HG03571 (cell line): ENCODE data around the gene DDX56.
"Not testable (repeated sequence)": the region's sequence is repeated elsewhere in the genome, so short reads cannot be mapped to it uniquely, and the experiment has no call there.

Experiments used
- ATAC-seq: cut with Tn5 transposase; IDR thresholded peaks from one replicate; pipeline ENCODE4 v1.9.1; 2021; ENCODE audit not compliant: unreplicated experiment

Gene DDX56

DNA sequence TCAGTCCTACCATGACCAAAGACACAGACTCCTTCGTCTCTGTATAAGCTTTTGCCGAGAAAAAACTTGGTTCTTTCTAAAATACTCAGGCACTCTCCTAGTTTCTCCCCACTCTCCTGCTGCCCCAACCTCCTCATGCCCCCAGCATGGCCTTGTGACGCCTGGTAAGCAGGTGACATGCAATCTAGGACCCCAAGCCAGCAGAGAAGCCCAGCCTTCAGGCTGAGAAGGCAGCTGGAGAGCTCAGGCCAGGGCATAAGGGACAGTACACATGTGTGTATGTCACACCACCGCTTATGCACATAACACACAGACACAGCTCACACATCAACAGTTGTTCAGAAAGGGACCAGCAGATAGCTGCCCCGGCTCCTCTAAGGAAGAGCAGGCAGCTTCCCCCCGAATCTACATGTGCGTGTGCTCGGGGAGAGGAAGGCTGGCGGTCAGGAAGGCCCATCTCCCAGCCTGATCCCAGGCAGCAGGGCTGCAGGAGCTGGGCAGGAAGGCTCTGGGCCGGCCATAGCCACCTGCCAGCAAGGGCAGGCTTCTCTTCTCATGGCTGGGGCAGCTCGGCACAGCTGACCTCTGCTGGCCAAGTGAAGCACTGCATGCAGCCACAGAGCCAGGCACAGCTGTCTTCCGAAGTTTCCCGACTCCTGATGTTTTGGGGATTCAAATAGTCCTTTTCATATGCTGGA is 8.5 kb downstream of the DDX56 start:
- ATAC-seq = no peak

DNA sequence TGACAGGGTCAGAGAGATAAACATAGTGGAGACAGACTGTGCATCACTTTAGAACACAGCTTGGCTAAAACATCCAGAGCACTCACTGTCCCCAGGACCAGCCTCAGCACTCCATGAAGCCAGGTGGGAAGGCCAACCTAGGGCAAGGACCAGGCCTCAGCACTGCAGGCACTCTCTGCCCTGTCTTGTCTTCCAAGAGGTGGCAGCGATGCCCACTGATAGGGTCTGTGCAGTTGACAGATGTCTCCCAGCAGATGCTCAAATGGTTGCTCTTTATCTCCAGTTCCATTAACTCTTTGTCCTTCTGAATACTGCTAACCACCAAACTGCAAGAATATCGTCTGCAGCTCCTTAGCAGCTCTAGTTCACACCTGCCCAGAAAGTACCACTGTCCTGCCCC is 9.1 kb downstream of the DDX56 start:
- no peak for ATAC-seq

DNA sequence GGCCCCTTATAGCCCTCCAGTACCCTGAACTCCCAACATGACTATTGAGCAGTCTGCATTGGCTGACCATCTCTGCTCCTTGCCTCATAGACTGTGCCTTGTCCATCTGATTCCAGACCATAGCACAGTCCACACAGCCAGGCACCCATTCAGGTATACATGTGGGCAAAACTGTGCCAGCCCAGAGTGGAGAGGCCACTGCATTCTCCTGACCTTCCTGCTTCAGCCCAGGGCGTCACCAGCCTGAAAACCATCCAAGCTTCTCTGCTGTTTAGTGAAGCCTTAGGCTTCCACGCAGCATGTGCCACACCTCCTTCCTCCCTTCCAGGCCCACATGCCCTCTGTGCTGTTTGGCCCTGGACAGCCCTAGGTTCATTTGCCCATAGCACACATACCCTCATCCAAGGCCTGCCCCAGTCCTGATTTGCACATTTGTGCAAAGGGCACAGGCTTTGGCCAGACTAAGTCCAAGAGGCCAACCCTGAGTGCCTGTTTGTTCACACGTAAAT is 10.5 kb downstream of the DDX56 start:
- ATAC-seq = no peak

DNA sequence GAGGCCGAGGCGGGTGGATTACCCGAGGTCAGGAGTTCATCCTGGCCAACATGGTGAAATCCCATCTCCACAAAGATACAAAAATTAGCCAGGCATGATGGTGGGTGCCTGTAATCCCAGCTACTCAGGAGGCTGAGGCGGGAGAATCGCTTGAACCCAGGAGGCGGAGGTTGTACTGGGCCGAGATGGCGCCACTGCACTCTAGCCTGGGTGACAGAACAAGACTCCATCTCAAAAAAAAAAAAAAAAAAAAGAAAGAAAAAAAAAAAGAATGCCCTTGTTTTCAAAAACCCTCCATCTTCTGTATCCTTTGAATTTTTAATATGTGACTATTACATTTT is 11.1 kb downstream of the DDX56 start:
- not testable (repeated sequence) for ATAC-seq

DNA sequence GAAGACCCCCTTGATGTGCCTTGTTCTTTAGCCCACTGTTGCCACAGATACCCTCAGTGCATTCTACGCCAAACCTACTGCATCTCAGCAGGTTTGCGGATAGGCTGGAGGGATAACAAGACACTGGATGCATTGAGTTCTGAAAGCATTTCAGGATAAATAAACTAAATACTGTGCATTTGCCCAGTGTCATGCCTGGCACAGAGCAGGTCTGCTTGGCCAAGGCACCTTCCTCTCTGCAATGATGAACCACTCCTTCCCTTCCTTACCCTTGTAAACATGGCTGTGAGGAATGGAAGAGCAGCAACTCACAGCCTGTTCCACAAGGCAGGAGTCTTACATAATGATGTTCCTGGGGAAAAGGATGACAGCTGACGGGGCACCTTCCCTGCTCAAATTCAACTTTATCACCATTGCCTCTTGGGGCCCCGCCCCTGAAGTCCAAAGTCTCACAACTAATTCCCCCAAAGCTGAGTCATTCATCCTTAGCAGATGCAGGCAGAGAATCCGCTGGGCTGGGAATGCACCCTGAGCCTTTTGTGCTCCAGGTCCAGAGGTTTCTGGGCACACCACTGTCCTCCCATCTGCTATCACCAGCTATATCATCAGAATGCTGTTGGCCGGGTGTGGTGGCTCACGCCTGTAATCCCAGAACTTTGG is 11.6 kb downstream of the DDX56 start:
- no peak for ATAC-seq

DNA sequence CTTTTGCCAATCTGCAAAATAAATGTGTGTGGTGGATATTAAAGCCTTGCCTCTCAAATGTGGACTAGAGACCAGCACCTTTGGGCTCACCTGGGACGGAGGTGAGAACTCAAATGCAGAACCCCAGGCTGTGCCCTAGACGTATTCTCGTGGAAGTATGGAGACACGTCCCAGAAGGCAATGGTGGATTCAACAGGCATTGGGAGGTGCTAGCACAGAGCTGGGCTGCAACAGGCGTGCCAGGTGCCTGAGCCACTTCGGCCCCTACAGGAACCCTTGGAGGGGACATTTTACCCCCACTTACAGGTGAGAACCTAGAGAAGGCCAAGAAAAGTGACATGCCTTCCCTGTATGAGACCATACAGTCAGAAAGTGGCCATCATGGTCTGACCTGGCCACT is 12.2 kb downstream of the DDX56 start:
- no peak for ATAC-seq

DNA sequence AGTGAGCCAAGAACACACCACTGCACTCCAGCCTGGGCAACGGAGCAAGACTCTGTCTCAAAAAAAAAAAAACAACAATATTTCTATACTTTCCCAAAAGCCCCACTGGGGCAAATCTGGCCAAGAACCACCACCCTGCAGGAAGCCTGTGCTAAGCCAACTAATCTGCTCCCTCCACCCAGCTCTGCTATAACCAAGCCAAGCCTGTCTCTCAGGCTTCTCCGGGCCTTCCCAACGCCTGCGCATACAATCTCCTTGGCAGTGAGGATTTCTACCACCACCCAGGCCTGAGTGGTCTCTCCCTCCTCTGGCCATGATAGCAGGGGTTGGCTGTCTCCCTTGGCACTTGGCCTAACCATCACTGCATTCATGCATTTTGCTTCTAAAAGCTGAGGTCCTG is 14.2 kb downstream of the DDX56 start:
- no peak for ATAC-seq

DNA sequence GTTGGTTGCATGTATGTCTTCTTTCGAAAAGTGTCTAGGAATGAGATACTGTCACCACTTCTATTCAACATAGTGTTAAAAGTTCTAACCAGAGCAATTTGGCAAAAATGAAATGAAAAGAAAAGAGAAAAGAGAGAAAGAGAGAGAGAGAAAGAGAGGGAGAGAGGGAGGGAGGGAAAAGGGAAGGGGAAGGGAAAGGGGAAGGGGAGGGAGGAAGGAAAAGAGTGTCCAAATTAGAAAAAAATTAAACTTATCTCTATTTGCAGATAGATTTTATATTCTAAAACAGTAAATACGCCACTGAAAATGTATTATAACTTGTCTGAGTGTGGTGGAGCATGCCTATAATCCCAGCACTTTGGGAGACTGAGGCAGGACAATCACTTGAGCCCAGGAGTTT is 16.2 kb downstream of the DDX56 start:
- ATAC-seq = no peak

DNA sequence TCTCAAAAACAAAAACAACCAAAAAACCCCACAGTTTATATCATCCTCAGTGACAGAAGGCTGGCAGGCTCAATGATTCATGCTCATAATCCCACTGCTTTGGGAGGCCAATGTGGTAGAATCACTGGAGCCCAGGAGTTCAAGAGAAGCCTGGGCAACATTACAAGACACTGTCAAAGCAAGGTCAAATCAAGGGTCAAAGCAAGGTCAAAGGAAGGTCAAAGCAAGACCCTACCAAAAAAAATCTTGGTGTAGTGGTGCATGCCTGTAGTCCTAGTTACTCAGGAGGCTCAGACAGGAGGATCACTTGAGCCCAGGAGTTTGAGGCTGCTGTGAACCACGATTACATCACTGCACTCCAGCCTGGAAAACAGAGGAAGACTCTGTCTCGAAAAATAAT is 18.4 kb downstream of the DDX56 start:
- ATAC-seq = no peak

DNA sequence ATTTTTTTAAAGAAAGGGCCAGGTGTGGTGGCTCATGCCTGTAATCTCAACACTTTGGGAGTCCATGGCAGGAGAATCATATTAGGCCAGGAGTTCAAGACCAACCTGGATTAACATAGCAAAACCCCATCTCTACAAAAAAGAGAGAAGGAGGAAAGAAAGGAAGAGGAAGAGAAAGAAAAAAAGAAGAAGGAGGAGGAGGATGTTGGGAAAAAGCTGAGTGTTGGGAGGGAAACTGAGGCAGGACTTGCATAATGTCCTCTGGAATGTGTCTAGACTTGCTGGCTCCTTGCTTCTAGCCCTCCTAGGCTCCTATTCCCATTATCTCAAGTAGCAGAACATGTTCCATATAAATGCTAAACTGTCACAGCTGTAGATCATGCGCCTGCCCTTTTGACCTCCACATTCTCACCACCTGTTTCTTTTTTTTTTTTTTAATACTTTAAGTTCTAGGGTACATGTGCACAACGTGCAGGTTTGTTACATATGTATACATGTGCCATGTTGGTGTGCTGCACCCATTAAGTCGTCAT is 21.2 kb downstream of the DDX56 start:
- not testable (repeated sequence) for ATAC-seq

DNA sequence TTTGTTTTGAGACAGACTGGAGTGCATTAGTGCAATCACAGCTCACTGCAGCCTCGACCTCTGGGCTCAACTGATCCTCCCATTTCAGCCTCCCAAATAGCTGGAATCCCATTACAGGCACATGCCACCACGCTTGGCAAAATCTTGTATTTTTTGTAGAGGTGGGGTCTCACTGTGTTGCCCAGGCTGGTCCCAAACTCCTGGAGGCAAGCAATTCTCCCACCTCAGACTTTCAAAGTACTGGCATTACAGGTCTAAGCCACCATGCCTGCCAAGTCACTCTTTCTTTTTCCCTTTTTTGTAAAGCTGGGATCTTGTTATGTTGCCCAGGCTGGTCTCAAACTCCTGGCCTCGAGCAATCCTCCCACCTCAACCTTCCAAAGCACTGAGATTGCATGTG is 24.3 kb downstream of the DDX56 start:
- no peak for ATAC-seq

DNA sequence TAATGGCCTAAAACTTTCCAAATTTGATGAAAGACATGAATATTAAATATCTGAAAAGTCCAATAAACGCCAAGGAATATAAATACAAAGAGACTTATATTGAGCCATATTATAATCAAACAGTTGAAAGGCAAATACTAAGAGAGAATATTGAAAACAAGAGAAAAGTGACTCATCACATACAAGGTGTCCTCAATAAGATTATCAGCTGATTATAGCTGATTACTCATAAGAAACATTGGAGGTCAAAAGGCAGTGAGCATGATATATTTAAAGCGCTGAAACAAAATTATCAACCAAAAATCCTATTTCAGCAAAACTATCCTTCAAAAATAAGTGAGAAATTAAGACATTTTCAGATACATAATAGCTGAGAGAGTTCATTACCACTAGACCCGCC is 24.8 kb downstream of the DDX56 start:
- ATAC-seq = no peak

DNA sequence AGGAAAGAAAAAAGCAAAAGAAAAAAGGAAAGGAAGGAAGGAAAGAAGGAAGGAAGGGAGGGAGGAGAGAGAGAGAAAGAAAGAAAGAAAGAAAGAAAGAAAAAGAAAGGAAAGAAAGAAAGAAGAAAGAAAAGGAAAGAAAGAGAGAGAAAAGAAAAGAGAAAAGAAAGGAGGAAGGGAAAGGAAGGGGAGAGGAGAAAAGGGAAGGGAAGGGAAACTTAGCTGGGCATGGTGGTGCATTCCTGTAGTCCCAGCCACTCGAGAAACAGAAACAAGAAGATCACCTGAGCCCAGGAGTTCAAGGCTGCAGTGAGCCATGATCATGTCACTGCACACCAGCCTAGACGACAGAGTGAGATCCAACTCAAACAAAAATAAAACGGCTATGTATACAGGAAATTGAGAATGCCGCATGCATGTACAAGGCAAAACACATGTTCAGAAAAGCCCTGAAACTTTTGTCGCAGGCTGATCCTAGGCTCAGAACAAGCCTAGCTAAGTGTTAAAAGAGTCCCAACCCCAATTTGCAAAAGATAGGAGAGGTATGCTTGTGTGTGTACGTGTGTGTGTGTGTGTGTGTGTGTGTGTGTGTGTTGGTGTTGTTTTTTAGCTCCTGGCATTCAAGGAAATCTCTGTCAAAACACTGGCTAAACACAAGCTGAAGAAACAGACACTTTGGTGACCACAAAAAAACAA is 26.0 kb downstream of the DDX56 start:
- ATAC-seq = no peak

DNA sequence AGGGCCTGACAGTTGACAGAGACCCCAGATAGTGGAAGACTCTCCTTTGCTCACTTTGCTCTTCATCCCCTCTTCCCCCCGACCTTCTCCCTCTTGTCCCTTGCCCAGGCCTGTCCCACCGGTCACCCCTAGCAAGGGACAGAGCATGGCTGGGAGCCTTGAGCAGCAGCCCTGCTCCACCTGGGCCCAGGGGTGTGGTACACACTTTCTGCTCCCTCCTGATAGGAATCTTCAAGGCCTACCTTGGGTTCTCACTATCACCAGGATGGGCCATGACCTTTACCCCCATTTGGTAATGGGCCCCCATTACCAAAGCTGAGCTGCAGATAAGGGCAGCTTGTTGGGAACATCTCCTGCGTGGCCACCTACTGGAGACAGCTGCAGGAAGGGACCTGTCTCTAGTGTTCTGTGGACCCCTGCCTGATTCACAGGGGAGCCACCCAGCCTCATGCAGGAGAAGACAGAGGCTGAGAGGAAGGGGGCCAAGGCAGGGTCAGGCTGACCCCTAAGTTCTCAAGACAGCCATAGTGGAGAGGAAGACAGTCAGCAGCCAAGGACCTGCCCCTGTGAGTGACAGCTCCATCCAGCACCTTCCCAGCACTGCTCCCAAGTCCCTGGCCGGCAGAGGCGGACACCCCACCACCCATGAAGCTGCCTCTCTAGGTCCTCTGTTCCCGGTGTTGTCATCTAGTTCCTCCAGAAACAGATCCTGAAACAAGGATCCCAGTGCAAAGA is 31.7 kb downstream of the DDX56 start:
- ATAC-seq = no peak

DNA sequence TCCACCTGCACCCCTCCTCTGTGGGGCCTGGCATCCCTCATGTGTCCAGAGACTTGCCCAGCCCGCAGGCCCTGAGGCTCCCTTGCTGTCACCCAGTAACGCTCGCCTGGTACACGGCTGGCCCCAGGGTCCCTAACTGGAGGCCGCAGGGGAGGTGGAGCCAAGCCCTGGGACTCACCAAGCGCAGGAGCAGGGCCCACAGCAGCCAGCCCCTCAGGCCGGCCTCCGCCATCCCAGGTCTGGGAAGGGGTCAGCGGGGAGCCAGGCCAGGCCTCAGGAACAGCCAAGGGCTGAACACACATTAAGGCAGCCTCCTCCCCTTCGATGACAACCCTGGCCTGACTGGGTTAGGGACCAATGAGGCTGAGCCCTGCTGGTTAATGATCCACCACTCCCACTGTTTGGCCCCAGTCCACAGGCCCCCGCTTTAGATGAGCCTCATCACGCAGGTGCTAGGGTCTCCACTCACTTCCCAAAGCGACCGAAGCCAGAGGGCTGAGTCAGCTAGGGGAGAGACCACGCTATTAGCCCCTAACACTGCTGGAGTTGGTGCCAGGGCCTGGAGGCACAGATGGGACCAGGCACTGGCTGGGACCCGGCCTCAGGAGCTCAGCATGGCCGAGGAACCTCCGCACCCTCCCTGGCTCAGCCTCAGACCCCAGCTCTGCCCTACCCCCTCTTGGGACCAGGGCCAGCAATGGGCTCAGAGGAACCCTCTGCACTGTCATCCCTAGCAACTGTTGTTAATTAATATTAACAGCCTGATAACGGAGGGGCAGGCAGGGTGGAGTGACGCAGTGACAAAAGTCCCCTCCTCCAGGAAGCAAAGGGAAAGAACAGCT is 32.5 kb downstream of the DDX56 start, which contains the start of gene NPC1L1:
Gene NPC1L1, minus strand, starts transcription at position 303 of the 842 bp plus-strand sequence. Its CDS starts 71 bp downstream, at position 232.
- no peak for ATAC-seq

DNA sequence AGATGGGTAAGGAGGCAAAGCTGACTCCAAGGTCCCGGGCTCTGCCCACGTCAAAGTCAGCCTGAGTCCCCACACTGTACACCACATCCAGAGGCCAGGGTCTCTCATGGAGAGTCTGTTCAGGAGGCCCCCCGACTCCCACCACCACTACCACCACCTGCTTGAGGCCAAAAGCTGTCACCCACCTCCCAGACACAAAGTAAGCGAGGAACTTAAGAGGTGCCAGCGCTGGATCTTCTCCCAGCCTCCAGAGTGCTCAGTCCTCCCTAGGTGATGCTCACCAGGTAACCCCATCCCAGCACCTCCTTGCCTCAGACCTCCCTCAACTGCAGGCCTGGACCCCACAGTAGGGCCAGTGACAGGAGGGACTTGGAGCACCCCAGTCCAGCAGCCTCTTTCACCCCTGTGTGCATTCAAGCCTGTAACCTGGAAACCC is 33.1 kb downstream of the DDX56 start:
- ATAC-seq = no peak

DNA sequence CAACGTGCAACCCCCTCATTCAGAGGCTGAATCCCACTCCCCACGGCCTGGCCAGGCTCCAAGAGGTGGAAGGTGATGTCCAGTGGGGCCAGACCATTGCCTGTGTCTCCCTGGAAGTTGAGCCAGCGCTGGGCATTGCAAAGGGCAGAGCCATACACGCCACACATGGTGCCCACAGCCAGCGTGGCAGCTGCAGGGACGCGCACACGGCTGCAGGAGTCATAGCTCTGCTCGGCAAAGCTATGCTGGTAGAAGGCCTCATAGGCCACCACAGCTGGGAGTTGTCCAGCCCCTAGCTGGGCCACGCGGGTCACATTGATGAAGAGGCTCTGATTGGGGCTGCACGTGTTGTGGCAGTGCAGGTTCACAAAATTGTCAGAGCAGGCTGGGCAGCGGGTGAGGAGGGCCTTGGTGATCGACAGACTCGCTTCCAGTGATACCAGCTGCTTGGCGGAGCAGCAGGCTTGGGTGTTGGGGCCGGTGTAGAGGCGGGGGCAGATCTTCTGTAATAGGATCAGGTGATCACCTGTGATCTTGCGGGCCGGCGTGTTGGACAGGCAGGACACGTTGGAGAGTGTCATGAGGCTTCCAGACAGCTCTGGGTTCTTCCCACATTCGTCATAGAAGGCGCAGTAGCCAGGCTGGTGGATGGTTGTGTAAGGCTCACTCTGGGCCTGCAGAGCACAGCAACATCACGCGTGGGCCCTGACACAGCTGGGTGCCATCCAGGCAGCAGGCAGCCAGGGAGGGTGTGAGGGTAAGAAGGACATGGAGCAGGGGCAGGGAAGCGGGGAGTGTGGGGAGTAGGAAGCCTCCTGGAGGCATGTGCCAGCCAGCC is 33.8 kb downstream of the DDX56 start:
- ATAC-seq = no peak

DNA sequence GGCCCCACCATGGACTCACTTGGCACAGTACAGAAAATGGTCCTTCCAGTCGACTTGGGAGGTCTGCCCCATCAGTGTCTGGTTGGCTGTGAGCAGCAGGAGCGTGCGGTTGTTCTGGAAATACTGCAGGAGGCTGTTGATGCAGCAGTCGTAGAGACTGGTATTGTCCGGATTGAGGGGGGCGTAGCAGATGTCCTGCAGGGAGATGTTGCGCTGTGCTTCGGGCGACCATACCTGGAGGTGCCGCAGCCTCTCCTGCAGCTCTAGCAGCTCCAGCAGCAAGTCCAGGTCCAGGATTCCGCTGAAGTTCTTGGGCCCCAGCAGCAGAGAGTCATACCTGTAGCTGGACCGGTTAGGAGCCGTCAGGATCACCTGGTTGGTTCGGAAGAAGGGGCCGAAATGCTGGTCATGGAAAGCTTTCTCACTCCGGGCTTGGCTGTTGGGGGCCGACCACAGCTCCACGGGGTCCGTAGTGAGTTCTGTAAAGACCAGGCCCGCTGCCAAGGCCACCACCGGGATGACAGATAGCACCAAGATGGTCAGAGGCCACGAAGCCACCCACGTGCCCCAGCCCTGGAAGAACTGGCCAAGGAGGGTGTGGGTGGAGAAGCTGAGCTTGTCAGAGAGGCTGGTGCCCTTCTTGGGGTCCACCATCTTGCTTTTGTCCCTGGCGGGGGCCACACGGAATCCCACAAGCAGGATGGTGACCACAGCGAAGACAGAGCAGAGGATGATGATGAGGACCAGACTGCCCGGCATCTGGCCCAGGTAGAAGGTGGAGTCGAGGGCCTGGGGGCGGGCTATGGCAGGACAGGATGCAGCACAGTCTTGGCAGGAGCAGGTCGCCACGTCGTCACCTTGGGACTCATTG is 34.7 kb downstream of the DDX56 start:
- ATAC-seq = no peak
